K562 (cell line): ENCODE data around the gene OTP. TPM values are rescaled to one million over a fixed set of nuclear protein-coding genes. Genes with fewer than 3 reads are reported as not detected.

Experiments used
- BRD4 ChIP-seq: fragments of 200-600 bp; sonication (generic); IDR thresholded peaks from 2 replicates; pipeline ENCODE4 v1.6.1; 2017; ENCODE audit warnings: inconsistent platforms
- CTCF ChIP-seq, 3 experiments: IDR thresholded peaks in 2 of 3; conservative IDR thresholded peaks in 1 of 3; 2 replicates each; pipeline ENCODE4 v1.5.1; 2011 to 2012; ENCODE audit warnings: low read length in 3 of 3, mild to moderate bottlenecking in 3 of 3, control low read depth in 2 of 3, improper control_type of control experiment in 1 of 3, inconsistent platforms in 1 of 3, low read depth in 1 of 3, mixed read lengths in 1 of 3, moderate library complexity in 1 of 3; ENCODE audit not compliant: insufficient read depth in 2 of 3
- ETS2 ChIP-seq: IDR thresholded peaks from 2 replicates; pipeline ENCODE4 v1.6.1; 2016; ENCODE audit warnings: borderline replicate concordance, missing genetic modification characterization, mild to moderate bottlenecking, moderate library complexity, missing compliant biosample characterization; ENCODE audit not compliant: poor library complexity, severe bottlenecking
- ETV5 ChIP-seq: sonication (generic); formaldehyde crosslinking; IDR thresholded peaks from 2 replicates; pipeline ENCODE4 v1.4.0; 2020; ENCODE audit warnings: low read depth, mild to moderate bottlenecking, missing genetic modification reagents
- LEF1 ChIP-seq: fragments of 450-650 bp; IDR thresholded peaks from 2 replicates; pipeline ENCODE4 v1.6.1; 2016; ENCODE audit warnings: mild to moderate bottlenecking
- MCM5 ChIP-seq: fragments of 450-650 bp; IDR thresholded peaks from 2 replicates; pipeline ENCODE4 v1.6.1; 2016; ENCODE audit warnings: low read depth
- PHB ChIP-seq: fragments of 250-450 bp; sonication (Bioruptor Pico); IDR thresholded peaks from 2 replicates; pipeline ENCODE4 v1.5.0; 2021
- RAD21 ChIP-seq, 2 experiments: fragments of 250-450 bp in 1 of 2; fragments of 450-650 bp in 1 of 2; sonication (Bioruptor Pico) in 1 of 2; formaldehyde crosslinking in 1 of 2; IDR thresholded peaks in 1 of 2; conservative IDR thresholded peaks in 1 of 2; 2 replicates each; pipeline versions ENCODE4 v1.4.0 to v1.8.0; 2020 to 2022; ENCODE audit warnings: mild to moderate bottlenecking in 2 of 2, moderate library complexity in 1 of 2
- ZFPM2 ChIP-seq: fragments of 250-450 bp; sonication (Bioruptor Pico); IDR thresholded peaks from 2 replicates; pipeline ENCODE4 v1.5.1; 2022; ENCODE audit warnings: mild to moderate bottlenecking
- ZNF561 ChIP-seq: fragments of 450-650 bp; formaldehyde crosslinking; conservative IDR thresholded peaks from 2 replicates; pipeline ENCODE4 v1.4.0; 2020; ENCODE audit warnings: mild to moderate bottlenecking, moderate library complexity
- polyA plus RNA-seq, 8 experiments: library from polyadenylated mRNA; depleted of rRNA in 4 of 8; stranded (reverse) in 5 of 8; unstranded in 3 of 8; fragments of >200 nt; fragmentation: Nextera tagmentation in 2 of 8; fragmentation: Illumina TruSeq in 1 of 8; extraction: Ambion mirVana in 2 of 8; extraction: Trizol in 1 of 8; gene quantifications; 2 replicates each; pipeline versions ENCODE4 v1.2.1 to v1.2.3, GENCODE V29; 2011 to 2014; ENCODE audit warnings: inconsistent platforms in 1 of 8, missing spikeins in 1 of 8
- total RNA-seq, 7 experiments: library from RNA; depleted of rRNA in 6 of 7; stranded (reverse); fragments of >200 nt in 6 of 7; fragmentation: Illumina TruSeq in 2 of 7; extraction: Trizol in 2 of 7; gene quantifications; 2 replicates each; pipeline versions ENCODE4 v1.2.1 to v1.2.3, GENCODE V29; 2011 to 2021; ENCODE audit warnings: low replicate concordance in 1 of 7
- TF ChIP-seq, protein P1 (sequence below): fragments of 200-600 bp; sonication (generic); IDR thresholded peaks from one replicate; pipeline ENCODE4 v1.6.1; 2012; ENCODE audit warnings: mild to moderate bottlenecking, low read depth, low read length, inconsistent platforms

OTP gene
- total and polyA plus RNA-seq, 9 of the 15 experiments (the other 6 are each of a cell fraction or from before 2014, with no cell fraction given), result 0.04 to 0.16 (median 0.06) TPM; not detected in 4

GRCh38 chr5:77645158-77645994 is 6.9 kb upstream of the OTP start (continued):
- TF ChIP-seq RAD21 (CRISPR knock-in tag; conservative IDR thresholded peaks at IDR 0.05 in 1 of 2, IDR thresholded peaks at IDR 0.05 in 1 of 2) (peak; percentile 28 to 74; a peak in 3 of 4 replicates), ETV5 (CRISPR knock-in tag) (no peak), BRD4 (no peak), LEF1 (no peak), ZFPM2 (CRISPR knock-in tag) (no peak), MCM5 (no peak), ZNF561 (CRISPR knock-in tag) (no peak), ETS2 (tag) (no peak), PHB (no peak), CTCF (IDR thresholded peaks at IDR 0.05 in 2 of 3, conservative IDR thresholded peaks at IDR 0.05 in 1 of 3; ENCODE audit: insufficient read depth in 2 of 3, low read depth in 1 of 3, low read length in 3 of 3) (peak; percentile 41 to 76 (median 58))
- TF ChIP-seq, protein P1, sequence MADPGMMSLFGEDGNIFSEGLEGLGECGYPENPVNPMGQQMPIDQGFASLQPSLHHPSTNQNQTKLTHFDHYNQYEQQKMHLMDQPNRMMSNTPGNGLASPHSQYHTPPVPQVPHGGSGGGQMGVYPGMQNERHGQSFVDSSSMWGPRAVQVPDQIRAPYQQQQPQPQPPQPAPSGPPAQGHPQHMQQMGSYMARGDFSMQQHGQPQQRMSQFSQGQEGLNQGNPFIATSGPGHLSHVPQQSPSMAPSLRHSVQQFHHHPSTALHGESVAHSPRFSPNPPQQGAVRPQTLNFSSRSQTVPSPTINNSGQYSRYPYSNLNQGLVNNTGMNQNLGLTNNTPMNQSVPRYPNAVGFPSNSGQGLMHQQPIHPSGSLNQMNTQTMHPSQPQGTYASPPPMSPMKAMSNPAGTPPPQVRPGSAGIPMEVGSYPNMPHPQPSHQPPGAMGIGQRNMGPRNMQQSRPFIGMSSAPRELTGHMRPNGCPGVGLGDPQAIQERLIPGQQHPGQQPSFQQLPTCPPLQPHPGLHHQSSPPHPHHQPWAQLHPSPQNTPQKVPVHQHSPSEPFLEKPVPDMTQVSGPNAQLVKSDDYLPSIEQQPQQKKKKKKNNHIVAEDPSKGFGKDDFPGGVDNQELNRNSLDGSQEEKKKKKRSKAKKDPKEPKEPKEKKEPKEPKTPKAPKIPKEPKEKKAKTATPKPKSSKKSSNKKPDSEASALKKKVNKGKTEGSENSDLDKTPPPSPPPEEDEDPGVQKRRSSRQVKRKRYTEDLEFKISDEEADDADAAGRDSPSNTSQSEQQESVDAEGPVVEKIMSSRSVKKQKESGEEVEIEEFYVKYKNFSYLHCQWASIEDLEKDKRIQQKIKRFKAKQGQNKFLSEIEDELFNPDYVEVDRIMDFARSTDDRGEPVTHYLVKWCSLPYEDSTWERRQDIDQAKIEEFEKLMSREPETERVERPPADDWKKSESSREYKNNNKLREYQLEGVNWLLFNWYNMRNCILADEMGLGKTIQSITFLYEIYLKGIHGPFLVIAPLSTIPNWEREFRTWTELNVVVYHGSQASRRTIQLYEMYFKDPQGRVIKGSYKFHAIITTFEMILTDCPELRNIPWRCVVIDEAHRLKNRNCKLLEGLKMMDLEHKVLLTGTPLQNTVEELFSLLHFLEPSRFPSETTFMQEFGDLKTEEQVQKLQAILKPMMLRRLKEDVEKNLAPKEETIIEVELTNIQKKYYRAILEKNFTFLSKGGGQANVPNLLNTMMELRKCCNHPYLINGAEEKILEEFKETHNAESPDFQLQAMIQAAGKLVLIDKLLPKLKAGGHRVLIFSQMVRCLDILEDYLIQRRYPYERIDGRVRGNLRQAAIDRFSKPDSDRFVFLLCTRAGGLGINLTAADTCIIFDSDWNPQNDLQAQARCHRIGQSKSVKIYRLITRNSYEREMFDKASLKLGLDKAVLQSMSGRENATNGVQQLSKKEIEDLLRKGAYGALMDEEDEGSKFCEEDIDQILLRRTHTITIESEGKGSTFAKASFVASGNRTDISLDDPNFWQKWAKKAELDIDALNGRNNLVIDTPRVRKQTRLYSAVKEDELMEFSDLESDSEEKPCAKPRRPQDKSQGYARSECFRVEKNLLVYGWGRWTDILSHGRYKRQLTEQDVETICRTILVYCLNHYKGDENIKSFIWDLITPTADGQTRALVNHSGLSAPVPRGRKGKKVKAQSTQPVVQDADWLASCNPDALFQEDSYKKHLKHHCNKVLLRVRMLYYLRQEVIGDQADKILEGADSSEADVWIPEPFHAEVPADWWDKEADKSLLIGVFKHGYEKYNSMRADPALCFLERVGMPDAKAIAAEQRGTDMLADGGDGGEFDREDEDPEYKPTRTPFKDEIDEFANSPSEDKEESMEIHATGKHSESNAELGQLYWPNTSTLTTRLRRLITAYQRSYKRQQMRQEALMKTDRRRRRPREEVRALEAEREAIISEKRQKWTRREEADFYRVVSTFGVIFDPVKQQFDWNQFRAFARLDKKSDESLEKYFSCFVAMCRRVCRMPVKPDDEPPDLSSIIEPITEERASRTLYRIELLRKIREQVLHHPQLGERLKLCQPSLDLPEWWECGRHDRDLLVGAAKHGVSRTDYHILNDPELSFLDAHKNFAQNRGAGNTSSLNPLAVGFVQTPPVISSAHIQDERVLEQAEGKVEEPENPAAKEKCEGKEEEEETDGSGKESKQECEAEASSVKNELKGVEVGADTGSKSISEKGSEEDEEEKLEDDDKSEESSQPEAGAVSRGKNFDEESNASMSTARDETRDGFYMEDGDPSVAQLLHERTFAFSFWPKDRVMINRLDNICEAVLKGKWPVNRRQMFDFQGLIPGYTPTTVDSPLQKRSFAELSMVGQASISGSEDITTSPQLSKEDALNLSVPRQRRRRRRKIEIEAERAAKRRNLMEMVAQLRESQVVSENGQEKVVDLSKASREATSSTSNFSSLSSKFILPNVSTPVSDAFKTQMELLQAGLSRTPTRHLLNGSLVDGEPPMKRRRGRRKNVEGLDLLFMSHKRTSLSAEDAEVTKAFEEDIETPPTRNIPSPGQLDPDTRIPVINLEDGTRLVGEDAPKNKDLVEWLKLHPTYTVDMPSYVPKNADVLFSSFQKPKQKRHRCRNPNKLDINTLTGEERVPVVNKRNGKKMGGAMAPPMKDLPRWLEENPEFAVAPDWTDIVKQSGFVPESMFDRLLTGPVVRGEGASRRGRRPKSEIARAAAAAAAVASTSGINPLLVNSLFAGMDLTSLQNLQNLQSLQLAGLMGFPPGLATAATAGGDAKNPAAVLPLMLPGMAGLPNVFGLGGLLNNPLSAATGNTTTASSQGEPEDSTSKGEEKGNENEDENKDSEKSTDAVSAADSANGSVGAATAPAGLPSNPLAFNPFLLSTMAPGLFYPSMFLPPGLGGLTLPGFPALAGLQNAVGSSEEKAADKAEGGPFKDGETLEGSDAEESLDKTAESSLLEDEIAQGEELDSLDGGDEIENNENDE, result no peak
